SK-N-SH (cell line): Measurements from ENCODE around the gene CLEC2A. TPM values are rescaled to one million over a fixed set of nuclear protein-coding genes. Genes with fewer than 3 reads are reported as not detected.

ENCODE experiments used
- CTCF ChIA-PET: fragments of 300-600, 350-600 bp; formaldehyde crosslinking; extraction: SDS; loops from one replicate; lab custom pipeline; 2021; lab: Yijun Ruan, JAX
- POLR2A ChIA-PET: fragments of 350-600 bp; sonication (Branson Sonifier 250); formaldehyde crosslinking; extraction: SDS; loops from one replicate; lab custom pipeline; 2020; ENCODE audit warnings: antibody characterized with exemption, inconsistent platforms; lab: Yijun Ruan, JAX
- DNase-seq: peaks from one replicate; pipeline ENCODE4 v3.0.0; 2012
- H2AFZ ChIP-seq: fragments of 200-600 bp; sonication (generic); 2 replicates; pipeline ENCODE4 v1.8.1; 2016; ENCODE audit warnings: antibody characterized with exemption, mild to moderate bottlenecking, low read depth
- H3F3A ChIP-seq: fragments of 200-600 bp; sonication (generic); replicated peaks from 2 replicates; pipeline ENCODE3; 2016; ENCODE audit warnings: antibody characterized with exemption, mild to moderate bottlenecking; ENCODE audit not compliant: insufficient read depth
- H3K27ac ChIP-seq, 2 experiments: fragments of 200-500 bp in 1 of 2; fragments of 200-600 bp in 1 of 2; sonication (Bioruptor generic) in 1 of 2; sonication (generic), shearing (Covaris generic) in 1 of 2; 2 replicates each; pipeline versions ENCODE4 v1.5.1 to v1.6.1; 2014 to 2016; ENCODE audit warnings: low read depth in 2 of 2, inconsistent platforms in 1 of 2, low read length in 1 of 2, mild to moderate bottlenecking in 1 of 2, mixed read lengths in 1 of 2
- H3K27me3 ChIP-seq: fragments of 200-600 bp; sonication (generic), shearing (Covaris generic); 2 replicates; pipeline ENCODE4 v1.6.1; 2016; ENCODE audit warnings: mixed run types; ENCODE audit not compliant: insufficient read depth
- H3K36me3 ChIP-seq, 2 experiments: fragments of 200-500 bp in 1 of 2; fragments of 200-600 bp in 1 of 2; sonication (Bioruptor generic) in 1 of 2; sonication (generic) in 1 of 2; replicated peaks in 1 of 2; 2 replicates each; pipeline versions ENCODE3 to v1.5.1; 2014 to 2016; ENCODE audit warnings: low read length in 1 of 2, mild to moderate bottlenecking in 1 of 2; ENCODE audit not compliant: insufficient read depth in 2 of 2, control insufficient read depth in 1 of 2
- H3K4me1 ChIP-seq, 2 experiments: fragments of 200-500 bp in 1 of 2; fragments of 200-600 bp in 1 of 2; sonication (Bioruptor generic) in 1 of 2; sonication (generic), shearing (Covaris generic) in 1 of 2; 2 replicates each; pipeline versions ENCODE4 v1.5.1 to v1.6.1; 2014 to 2016; ENCODE audit warnings: low read depth in 1 of 2, low read length in 1 of 2, mixed run types in 1 of 2; ENCODE audit not compliant: insufficient read depth in 2 of 2, control insufficient read depth in 1 of 2
- H3K4me2 ChIP-seq: fragments of 200-600 bp; sonication (generic), shearing (Covaris generic); 2 replicates; pipeline ENCODE4 v1.6.1; 2017; ENCODE audit warnings: mixed run types
- H3K4me3 ChIP-seq, 2 experiments: fragments of 200-500 bp in 1 of 2; fragments of 200-600 bp in 1 of 2; sonication (Bioruptor generic) in 1 of 2; sonication (generic), shearing (Covaris generic) in 1 of 2; 2 replicates each; pipeline versions ENCODE4 v1.5.1 to v1.8.1; 2014 to 2016; ENCODE audit warnings: low read depth in 2 of 2, inconsistent platforms in 1 of 2, low read length in 1 of 2, mild to moderate bottlenecking in 1 of 2, mixed read lengths in 1 of 2, moderate library complexity in 1 of 2
- H3K79me2 ChIP-seq: fragments of 200-600 bp; sonication (generic); 2 replicates; pipeline ENCODE4 v1.8.1; 2017; ENCODE audit warnings: mild to moderate bottlenecking; ENCODE audit not compliant: insufficient read depth
- H3K9ac ChIP-seq: fragments of 200-600 bp; sonication (generic); 2 replicates; pipeline ENCODE4 v1.6.1; 2017; ENCODE audit warnings: mixed run types
- H3K9me2 ChIP-seq: fragments of 200-600 bp; sonication (generic); 2 replicates; pipeline ENCODE4 v1.6.1; 2017; ENCODE audit warnings: mixed run types
- H3K9me3 ChIP-seq: fragments of 200-600 bp; sonication (generic); 2 replicates; pipeline ENCODE4 v1.6.1; 2017; ENCODE audit warnings: mixed run types, mild to moderate bottlenecking, moderate library complexity
- H4K20me1 ChIP-seq: fragments of 200-600 bp; sonication (generic); 2 replicates; pipeline ENCODE4 v1.6.1; 2017; ENCODE audit warnings: mild to moderate bottlenecking, mixed run types; ENCODE audit not compliant: insufficient read depth
- EP300 ChIP-seq, 2 experiments: IDR thresholded peaks; 2 replicates each; pipeline versions ENCODE4 v1.4.0 to v1.6.1; 2012; ENCODE audit warnings: borderline replicate concordance in 1 of 2, low read depth in 1 of 2, low read length in 1 of 2
- GABPA ChIP-seq: IDR thresholded peaks from 2 replicates; pipeline ENCODE4 v1.4.0; 2012; ENCODE audit warnings: low read depth, mild to moderate bottlenecking
- MEF2A ChIP-seq: IDR thresholded peaks from 2 replicates; pipeline ENCODE4 v1.4.0; 2012; ENCODE audit warnings: low read depth, borderline replicate concordance
- NFIC ChIP-seq: IDR thresholded peaks from 2 replicates; pipeline ENCODE4 v1.4.0; 2012; ENCODE audit warnings: borderline replicate concordance
- POLR2AphosphoS5 ChIP-seq: IDR thresholded peaks from 2 replicates; pipeline ENCODE4 v1.6.1; 2012; ENCODE audit warnings: low read depth, low read length
- TAF1 ChIP-seq: IDR thresholded peaks from 2 replicates; pipeline ENCODE4 v1.6.1; 2012; ENCODE audit warnings: low read depth, mild to moderate bottlenecking, low read length, moderate library complexity, borderline replicate concordance
- YY1 ChIP-seq: IDR thresholded peaks from 2 replicates; pipeline ENCODE4 v1.4.0; 2012; ENCODE audit warnings: low read depth, mild to moderate bottlenecking
- WGBS: methylation state at CpG from one replicate; pipeline ENCODE4 v1.1.6; 2017; ENCODE audit warnings: low lambda C conversion rate; 5-methylcytosine and 5-hydroxymethylcytosine counted together
- polyA plus RNA-seq, 3 experiments: library from polyadenylated mRNA; depleted of rRNA; stranded (reverse); fragments of >200 nt; gene quantifications; 2 replicates each; pipeline ENCODE4 v1.2.3, GENCODE V29; 2012
- TF ChIP-seq, protein P1 (sequence below): fragments of 150-350 bp; IDR thresholded peaks from 2 replicates; pipeline ENCODE4 v1.6.1; 2017; ENCODE audit warnings: antibody characterized with exemption, low read length, low read depth, borderline replicate concordance
- TF ChIP-seq, protein P2 (sequence below): IDR thresholded peaks from 2 replicates; pipeline ENCODE4 v1.4.0; 2012; ENCODE audit warnings: low read depth, borderline replicate concordance
- TF ChIP-seq, protein P3 (sequence below): fragments of 150-350 bp; IDR thresholded peaks from 2 replicates; pipeline ENCODE4 v1.6.1; 2016; ENCODE audit warnings: mild to moderate bottlenecking, low read depth, low read length

The CLEC2A gene
- polyA plus RNA-seq, 1 of the 3 experiments (the other 2 are of a cell fraction) = not detected

DNA sequence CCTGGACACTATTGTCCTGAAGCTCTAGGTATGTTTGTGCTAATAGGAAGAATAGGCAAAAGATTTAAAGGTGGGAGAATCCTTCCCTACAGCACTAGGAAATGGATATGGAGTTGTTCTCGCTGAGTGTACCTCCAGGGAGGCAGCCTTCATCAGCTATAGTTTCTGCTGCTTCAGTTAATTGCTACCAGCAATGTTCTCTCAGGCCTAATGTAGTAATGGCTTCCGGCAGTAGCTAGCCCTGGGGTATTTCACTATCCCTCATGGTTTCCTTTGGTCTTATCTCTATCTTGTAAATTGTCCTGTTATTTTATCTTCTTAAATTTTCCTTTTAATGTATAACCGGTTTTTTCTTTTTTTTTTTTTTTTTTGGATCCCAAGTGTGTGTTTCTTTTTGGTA, 29.7 kb upstream of the CLEC2A start:
- no peaks in the 10 kb centered on the region for H3K9me2 ChIP-seq
- no peaks in the 10 kb centered on the region for H3K36me3 ChIP-seq
- no peak overlapping the region for H3K9ac ChIP-seq
- ChIA-PET POLR2A (no interaction called here), CTCF (interaction anchor here (1.0 kb wide), 1 partner anchor 212 kb away, joined by 3 read pairs; no protein-coding TSS in a partner anchor)
- 8% methylated on average over 3 of the region's 3 CpGs for WGBS
- H3K4me3 ChIP-seq = no peak overlapping the region
- TF ChIP-seq, protein P1, sequence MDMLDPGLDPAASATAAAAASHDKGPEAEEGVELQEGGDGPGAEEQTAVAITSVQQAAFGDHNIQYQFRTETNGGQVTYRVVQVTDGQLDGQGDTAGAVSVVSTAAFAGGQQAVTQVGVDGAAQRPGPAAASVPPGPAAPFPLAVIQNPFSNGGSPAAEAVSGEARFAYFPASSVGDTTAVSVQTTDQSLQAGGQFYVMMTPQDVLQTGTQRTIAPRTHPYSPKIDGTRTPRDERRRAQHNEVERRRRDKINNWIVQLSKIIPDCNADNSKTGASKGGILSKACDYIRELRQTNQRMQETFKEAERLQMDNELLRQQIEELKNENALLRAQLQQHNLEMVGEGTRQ = no peak
- TF ChIP-seq EP300 (IDR thresholded peaks at IDR 0.05; ENCODE audit: borderline replicate concordance in 1 of 2, low read depth in 1 of 2, low read length in 1 of 2) (no peak), POLR2AphosphoS5 (no peak)
- no peaks in the 10 kb centered on the region for H3F3A ChIP-seq
- no peak overlapping the region for H3K27ac ChIP-seq
- H2AFZ ChIP-seq = no peak overlapping the region
- H4K20me1 ChIP-seq = no peaks in the 10 kb centered on the region
- no peak overlapping the region for H3K4me2 ChIP-seq
- H3K9me3 ChIP-seq = no peaks in the 10 kb centered on the region
- H3K4me1 ChIP-seq = no peaks in the 10 kb centered on the region
- DNase-seq = no peak
- H3K27me3 ChIP-seq = no peaks in the 10 kb centered on the region
- H3K79me2 ChIP-seq = no peaks in the 10 kb centered on the region

DNA sequence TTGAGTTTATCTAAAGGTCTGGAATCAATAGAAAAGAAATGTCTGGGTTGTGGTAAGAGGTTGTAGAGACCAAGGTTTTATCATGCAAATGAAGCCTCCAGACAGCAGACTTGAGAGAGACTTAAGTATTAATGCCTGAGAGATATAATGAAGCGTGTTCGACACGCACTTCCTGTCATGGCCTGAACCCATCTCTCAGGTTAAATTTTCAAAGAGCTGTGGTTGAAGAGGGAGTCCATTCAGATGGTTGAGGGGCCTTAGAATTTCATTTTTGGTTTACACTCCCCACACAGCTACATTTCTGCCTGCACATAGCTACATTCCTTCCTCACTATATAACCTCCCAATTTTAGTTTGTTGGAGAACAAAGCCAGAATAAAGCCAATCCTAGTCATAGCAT, 28.9 kb upstream of the CLEC2A start:
- Histone ChIP-seq H3K36me3 (no peaks in the 10 kb centered on the region), H3K4me1 (no peaks in the 10 kb centered on the region), H3K27me3 (no peaks in the 10 kb centered on the region), H3K4me3 (no peak overlapping the region), H3K9me2 (no peaks in the 10 kb centered on the region), H3K27ac (no peak overlapping the region), H2AFZ (no peak overlapping the region), H4K20me1 (no peaks in the 10 kb centered on the region), H3K9ac (no peak overlapping the region), H3K9me3 (no peaks in the 10 kb centered on the region), H3K4me2 (no peak overlapping the region), H3F3A (no peaks in the 10 kb centered on the region), H3K79me2 (no peaks in the 10 kb centered on the region)
- no peak for TF ChIP-seq NFIC
- no peak for TF ChIP-seq MEF2A
- no peak for TF ChIP-seq TAF1
- TF ChIP-seq, protein P1 = no peak
- no peak for TF ChIP-seq YY1
- TF ChIP-seq, protein P2, sequence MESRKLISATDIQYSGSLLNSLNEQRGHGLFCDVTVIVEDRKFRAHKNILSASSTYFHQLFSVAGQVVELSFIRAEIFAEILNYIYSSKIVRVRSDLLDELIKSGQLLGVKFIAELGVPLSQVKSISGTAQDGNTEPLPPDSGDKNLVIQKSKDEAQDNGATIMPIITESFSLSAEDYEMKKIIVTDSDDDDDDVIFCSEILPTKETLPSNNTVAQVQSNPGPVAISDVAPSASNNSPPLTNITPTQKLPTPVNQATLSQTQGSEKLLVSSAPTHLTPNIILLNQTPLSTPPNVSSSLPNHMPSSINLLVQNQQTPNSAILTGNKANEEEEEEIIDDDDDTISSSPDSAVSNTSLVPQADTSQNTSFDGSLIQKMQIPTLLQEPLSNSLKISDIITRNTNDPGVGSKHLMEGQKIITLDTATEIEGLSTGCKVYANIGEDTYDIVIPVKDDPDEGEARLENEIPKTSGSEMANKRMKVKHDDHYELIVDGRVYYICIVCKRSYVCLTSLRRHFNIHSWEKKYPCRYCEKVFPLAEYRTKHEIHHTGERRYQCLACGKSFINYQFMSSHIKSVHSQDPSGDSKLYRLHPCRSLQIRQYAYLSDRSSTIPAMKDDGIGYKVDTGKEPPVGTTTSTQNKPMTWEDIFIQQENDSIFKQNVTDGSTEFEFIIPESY = no peak
- TF ChIP-seq, protein P3, sequence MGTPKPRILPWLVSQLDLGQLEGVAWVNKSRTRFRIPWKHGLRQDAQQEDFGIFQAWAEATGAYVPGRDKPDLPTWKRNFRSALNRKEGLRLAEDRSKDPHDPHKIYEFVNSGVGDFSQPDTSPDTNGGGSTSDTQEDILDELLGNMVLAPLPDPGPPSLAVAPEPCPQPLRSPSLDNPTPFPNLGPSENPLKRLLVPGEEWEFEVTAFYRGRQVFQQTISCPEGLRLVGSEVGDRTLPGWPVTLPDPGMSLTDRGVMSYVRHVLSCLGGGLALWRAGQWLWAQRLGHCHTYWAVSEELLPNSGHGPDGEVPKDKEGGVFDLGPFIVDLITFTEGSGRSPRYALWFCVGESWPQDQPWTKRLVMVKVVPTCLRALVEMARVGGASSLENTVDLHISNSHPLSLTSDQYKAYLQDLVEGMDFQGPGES = no peak
- no peak for TF ChIP-seq GABPA
- DNase-seq = no peak
- POLR2A ChIA-PET = no interaction called here
- CTCF ChIA-PET = no interaction called here
- 17% methylated on average over 3 of the region's 3 CpGs for WGBS
